GM19099 (cell line): ENCODE data around the gene CCDC197.

Experiments
- POLR2A ChIP-seq: IDR thresholded peaks from 3 replicates; pipeline ENCODE4 v1.6.1; 2011; ENCODE audit warnings: low read depth; ENCODE audit not compliant: insufficient read length; ENCODE audit errors: extremely low read depth

CCDC197 gene

GRCh38 chr14:94031161-94031882 lies 34.2 kb downstream of the CCDC197 start:
- TF ChIP-seq POLR2A: no peak

DNA sequence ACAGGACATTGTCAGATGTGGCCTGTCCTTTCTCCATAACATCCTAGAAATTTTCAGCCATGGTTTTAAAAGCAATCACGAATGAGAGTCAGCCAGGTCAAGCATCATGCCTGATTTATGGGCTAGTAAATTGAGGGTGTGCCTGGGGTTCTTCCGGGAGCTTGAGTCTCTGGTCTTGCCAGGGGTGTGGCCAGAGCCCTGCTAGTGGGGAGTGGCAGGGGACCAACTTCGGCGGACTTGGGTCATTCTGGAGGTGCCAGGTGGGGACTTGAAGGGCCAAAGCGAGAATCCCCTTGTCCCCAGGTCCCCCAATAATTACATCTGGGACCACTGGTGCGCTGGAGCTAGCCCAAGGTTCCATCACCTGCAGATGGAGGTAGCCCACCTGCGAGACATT lies 34.8 kb downstream of the CCDC197 start:
- no peak for TF ChIP-seq POLR2A

GRCh38 chr14:94034886-94035285 lies 37.8 kb downstream of the CCDC197 start:
- no peak for TF ChIP-seq POLR2A

DNA sequence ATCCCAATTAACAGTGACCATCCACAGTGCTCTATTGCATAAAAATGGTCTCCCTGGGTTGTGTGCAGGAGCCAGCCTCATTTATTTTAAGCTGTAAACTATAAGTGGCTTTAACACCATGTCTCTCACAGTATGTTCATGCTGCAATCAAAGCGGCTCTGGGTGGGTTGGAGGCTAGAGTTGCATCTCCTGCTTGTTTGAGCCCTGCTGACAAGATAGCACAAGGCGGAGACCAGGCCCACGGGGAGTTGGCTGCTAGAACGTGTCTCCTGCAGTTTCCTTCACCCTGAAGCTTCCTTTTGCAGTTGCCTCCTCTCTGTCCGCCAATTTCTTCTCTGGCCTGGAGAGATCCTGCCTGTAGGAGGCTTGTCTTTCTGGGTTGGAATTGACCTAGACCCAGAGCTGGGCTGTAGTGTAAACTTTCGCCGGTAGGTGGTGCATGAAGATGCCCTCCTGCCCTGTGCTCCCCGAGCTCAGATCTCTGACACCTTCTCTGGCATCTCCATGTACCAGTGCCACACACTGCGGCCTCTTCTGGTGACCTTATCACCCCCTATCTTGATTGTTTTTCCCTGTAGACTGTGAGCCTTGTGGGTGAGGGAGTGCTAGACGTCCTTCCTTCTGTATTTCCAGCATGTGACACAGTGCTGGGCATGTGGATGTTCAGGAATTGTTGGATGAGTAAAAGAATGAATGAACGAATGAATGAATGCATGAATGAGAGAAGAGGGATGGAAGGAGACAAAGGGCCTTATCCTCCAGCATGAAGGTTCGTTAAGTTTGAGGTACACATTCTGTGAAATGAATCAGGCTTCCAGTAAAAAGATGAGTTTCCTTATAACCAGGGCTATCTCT lies 39.4 kb downstream of the CCDC197 start:
- TF ChIP-seq POLR2A: no peak

DNA sequence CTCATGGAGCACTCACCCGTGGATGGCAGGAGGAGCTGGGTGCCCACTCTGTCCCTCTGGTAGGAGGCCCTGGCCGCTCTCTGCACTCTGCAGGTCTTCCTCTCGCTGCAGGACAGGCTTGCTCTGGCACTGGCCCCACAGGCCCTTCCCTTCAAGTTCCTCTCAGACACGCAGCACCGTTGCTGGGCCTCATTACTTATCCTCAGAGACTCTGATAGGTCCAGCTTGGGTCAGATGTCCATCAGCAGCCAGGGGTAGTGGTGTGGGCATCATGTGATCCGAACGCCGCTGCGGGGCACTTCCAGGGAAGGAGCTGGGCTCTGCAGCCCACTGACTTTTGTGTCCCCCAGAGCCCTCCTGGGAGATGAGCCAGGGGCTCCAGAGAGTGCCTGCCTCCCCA lies 40.9 kb downstream of the CCDC197 start:
- TF ChIP-seq POLR2A: no peak

DNA sequence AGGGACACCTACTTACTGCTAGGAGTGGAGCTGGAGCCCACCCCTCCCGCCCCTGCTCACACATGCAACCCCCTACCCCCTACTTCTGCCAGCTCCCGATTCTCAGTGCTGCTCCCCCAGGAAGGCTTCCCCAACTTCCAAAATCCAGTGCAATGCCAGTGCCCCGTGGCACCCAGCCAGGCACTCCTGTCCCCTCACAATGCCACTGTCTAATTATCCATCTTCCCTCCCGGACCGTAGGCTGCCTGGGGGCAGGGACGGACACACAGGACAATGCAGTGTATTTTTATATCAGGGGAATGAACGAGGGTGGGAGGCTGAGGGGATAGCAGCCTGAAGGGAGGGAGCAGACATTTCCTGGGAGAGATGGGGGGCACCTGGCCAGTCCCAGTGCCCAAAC lies 41.4 kb downstream of the CCDC197 start:
- TF ChIP-seq POLR2A: no peak

DNA sequence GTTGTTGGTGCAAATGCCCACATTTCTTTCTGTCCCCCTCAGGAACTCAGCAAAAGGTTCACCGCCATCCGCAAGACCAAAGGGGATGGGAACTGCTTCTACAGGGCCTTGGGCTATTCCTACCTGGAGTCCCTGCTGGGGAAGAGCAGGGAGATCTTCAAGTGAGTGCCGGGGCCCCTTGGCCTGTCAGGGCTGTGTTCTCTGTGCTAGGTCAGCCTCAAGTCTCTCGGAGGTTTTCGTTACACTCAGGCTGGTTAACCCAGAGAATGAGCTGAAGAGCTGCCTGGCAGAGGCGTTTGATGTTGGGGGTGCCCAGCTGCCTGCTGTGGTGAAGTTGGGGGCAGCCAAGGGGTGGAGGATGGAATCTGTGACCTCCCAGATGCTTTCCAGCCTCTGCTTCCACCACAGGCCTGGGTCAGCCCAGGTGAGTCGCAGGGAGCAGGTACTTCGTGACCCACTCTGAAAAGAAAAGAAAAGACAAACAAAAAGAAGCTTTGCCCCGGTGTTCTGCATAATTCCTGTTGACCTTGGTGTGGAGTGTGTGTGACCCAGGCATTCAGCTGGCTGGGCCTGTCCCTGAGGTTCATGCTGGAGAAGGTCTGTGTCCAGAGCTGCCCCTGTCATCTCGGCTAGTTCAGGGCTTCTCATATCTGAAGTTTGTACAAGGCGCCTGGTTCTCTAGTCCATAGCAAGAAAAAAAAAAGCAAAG lies 42.0 kb downstream of the CCDC197 start:
- no peak for TF ChIP-seq POLR2A

DNA sequence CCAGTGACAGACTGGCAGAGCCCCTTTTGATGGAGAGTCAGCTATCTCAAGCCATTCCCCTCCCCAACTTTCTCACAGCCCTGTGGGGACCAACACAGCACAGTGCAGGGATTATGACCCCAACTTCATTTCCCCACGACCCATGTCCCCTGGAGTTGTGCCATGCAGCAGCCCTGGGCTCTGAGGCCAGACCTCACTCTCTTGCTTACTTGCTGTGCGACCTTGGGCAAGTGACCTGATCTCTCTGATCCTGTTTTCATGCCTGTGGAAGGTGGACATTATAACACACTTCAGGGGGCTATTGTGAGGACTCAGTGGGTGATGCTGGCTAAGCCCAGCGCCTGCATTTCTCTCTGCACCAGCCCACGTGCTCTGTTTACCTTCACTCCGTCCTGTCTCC lies 43.1 kb downstream of the CCDC197 start:
- no peak for TF ChIP-seq POLR2A

GRCh38 chr14:94040796-94041195 lies 43.7 kb downstream of the CCDC197 start:
- TF ChIP-seq POLR2A: no peak

- no peak for TF ChIP-seq POLR2A
Observed at GRCh38 chr14:94041551-94042346, 44.6 kb downstream of the CCDC197 start.

GRCh38 chr14:94042433-94043091 lies 45.5 kb downstream of the CCDC197 start:
- no peak for TF ChIP-seq POLR2A

GRCh38 chr14:94043111-94043755 lies 46.1 kb downstream of the CCDC197 start:
- TF ChIP-seq POLR2A: no peak

- TF ChIP-seq POLR2A: no peak
Observed at GRCh38 chr14:94043756-94044475, 46.8 kb downstream of the CCDC197 start.
